HepG2 (cell line): ENCODE measurements around the gene SELENOS. TPM values are rescaled to one million over a fixed set of nuclear protein-coding genes. Genes with fewer than 3 reads are reported as not detected.

Experiments
- ATF3 ChIP-seq: sonication (generic); formaldehyde crosslinking; IDR thresholded peaks from 2 replicates; pipeline ENCODE4 v1.4.0; 2020; ENCODE audit warnings: missing genetic modification reagents
- BHLHE40 ChIP-seq: IDR thresholded peaks from 2 replicates; pipeline ENCODE4 v1.6.1; 2011; ENCODE audit warnings: low read length, improper control_type of control experiment
- CEBPB ChIP-seq: IDR thresholded peaks from 2 replicates; pipeline ENCODE4 v1.6.1; 2011; ENCODE audit warnings: low read depth, low read length, improper control_type of control experiment, borderline replicate concordance
- CENPX ChIP-seq: sonication (generic); formaldehyde crosslinking; IDR thresholded peaks from 2 replicates; pipeline ENCODE4 v1.9.0; 2021; ENCODE audit warnings: mild to moderate bottlenecking, missing genetic modification reagents, moderate library complexity
- ELF3 ChIP-seq: IDR thresholded peaks from 2 replicates; pipeline ENCODE4 v1.6.1; 2016; ENCODE audit warnings: missing genetic modification reagents, missing compliant biosample characterization
- ETV5 ChIP-seq: IDR thresholded peaks from 2 replicates; pipeline ENCODE4 v1.6.1; 2018; ENCODE audit warnings: missing biosample characterization, missing genetic modification reagents, inconsistent platforms, borderline replicate concordance
- FOXO1 ChIP-seq: sonication (generic); formaldehyde crosslinking; IDR thresholded peaks from 2 replicates; pipeline ENCODE4 v1.4.0; 2020; ENCODE audit warnings: missing genetic modification reagents
- MAFK ChIP-seq, 2 experiments: IDR thresholded peaks in 1 of 2; conservative IDR thresholded peaks in 1 of 2; 2 replicates each; pipeline ENCODE4 v1.6.1; 2011; ENCODE audit warnings: improper control_type of control experiment in 2 of 2, low read length in 2 of 2
- RARG ChIP-seq: sonication (generic); formaldehyde crosslinking; IDR thresholded peaks from 2 replicates; pipeline ENCODE4 v1.4.0; 2020; ENCODE audit warnings: low read depth, mild to moderate bottlenecking, missing genetic modification reagents
- SIN3B ChIP-seq: fragments of 150-350 bp; IDR thresholded peaks from 2 replicates; pipeline ENCODE4 v1.6.1; 2014; ENCODE audit warnings: low read length
- TEAD3 ChIP-seq: optimal IDR thresholded peaks from 2 replicates; pipeline ENCODE3; 2016; ENCODE audit warnings: borderline replicate concordance
- ZBTB7B ChIP-seq: sonication (generic); formaldehyde crosslinking; IDR thresholded peaks from 2 replicates; pipeline ENCODE4 v1.4.0; 2020; ENCODE audit warnings: missing genetic modification reagents
- ZHX1 ChIP-seq: sonication (generic); formaldehyde crosslinking; IDR thresholded peaks from 2 replicates; pipeline ENCODE4 v1.8.1; 2022; ENCODE audit warnings: low read depth, mild to moderate bottlenecking, missing genetic modification reagents
- ZNF101 ChIP-seq: sonication (generic); formaldehyde crosslinking; IDR thresholded peaks from 2 replicates; pipeline ENCODE4 v1.4.0; 2020; ENCODE audit warnings: mild to moderate bottlenecking, low read depth, missing genetic modification reagents, borderline replicate concordance
- ZNF282 ChIP-seq: fragments of 450-650 bp; IDR thresholded peaks from 2 replicates; pipeline ENCODE4 v1.6.1; 2018; ENCODE audit not compliant: partially characterized antibody
- ZNF577 ChIP-seq: sonication (generic); formaldehyde crosslinking; IDR thresholded peaks from 2 replicates; pipeline ENCODE4 v1.4.0; 2020; ENCODE audit warnings: mild to moderate bottlenecking, low read depth, missing genetic modification reagents, borderline replicate concordance
- polyA plus RNA-seq, 8 experiments: library from polyadenylated mRNA; depleted of rRNA in 3 of 8; stranded (reverse) in 7 of 8; unstranded in 1 of 8; fragments of >200 nt; fragmentation: Illumina TruSeq in 4 of 8; extraction: Trizol in 4 of 8; gene quantifications; 2 replicates each; pipeline versions ENCODE4 v1.2.1 to v1.2.3, GENCODE V29; 2011 to 2016; ENCODE audit warnings: low read depth in 4 of 8, missing spikeins in 1 of 8, mixed read lengths in 1 of 8; ENCODE audit not compliant: insufficient read depth in 1 of 8
- total RNA-seq, 5 experiments: library from RNA; depleted of rRNA; stranded (reverse); fragments of >200 nt; fragmentation: Illumina TruSeq; extraction: Trizol; gene quantifications; 2 replicates each; pipeline ENCODE4 v1.2.3, GENCODE V29; 2016; ENCODE audit warnings: low read depth in 1 of 5
- TF ChIP-seq, protein P1 (sequence below): sonication (generic); formaldehyde crosslinking; IDR thresholded peaks from 2 replicates; pipeline ENCODE4 v1.5.1; 2020; ENCODE audit warnings: mild to moderate bottlenecking, missing genetic modification reagents
- TF ChIP-seq, protein P2 (sequence below): sonication (generic); formaldehyde crosslinking; IDR thresholded peaks from 2 replicates; pipeline ENCODE4 v1.8.0; 2022; ENCODE audit warnings: mild to moderate bottlenecking, missing genetic modification reagents, moderate library complexity
- TF ChIP-seq, protein P3 (sequence below): sonication (generic); formaldehyde crosslinking; IDR thresholded peaks from 2 replicates; pipeline ENCODE4 v1.8.0; 2022; ENCODE audit warnings: mild to moderate bottlenecking, missing genetic modification reagents, moderate library complexity
- TF ChIP-seq, protein P4 (sequence below): sonication (generic); formaldehyde crosslinking; IDR thresholded peaks from 2 replicates; pipeline ENCODE4 v1.5.0; 2020; ENCODE audit warnings: missing genetic modification reagents, mild to moderate bottlenecking, borderline replicate concordance

SELENOS gene
- total and polyA plus RNA-seq, 2 of the 13 experiments (the other 11 are each of a cell fraction or from before 2014, with no cell fraction given), result 63.0 to 66.1 TPM

DNA sequence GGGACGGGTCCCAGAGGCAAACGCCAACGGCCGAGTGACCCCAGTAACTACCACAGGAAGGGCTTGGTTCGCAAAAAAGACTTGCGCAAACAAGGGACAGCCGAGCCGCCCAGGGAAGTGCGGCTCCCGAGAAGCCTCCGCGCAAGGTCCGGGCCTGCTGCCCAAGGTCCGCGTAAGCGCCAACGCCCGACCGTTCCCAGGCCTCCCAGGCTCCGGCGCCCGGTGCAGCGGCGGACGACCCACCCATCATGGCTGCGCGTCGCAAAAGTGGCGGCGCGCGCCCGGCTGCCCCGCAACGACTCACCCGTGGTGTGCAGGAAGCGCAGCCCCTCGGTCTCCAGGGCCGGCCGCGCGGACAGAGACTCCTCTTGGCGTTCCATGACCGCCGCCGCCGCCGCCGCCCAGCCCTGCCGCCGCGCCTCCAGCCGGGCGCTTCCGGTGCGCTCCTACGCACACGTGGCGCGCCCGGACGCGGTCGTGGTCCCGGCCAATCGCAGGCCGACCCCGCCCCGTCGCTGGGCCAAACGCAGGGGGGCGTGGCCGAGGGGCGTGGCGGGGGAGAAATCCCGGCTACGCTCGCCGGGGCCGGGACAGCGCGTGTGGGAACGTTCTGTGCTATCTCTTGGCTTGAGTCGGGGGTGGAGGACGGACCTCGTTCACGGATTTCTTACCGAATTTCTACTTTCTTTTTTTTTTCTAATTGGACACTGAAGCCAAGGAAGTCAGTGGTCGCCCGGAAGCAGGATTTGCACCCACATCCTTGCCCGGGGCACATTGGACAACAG lies at the start of gene SELENOS (continued):
- TF ChIP-seq ZHX1 (CRISPR knock-in tag) (no peak), ATF3 (CRISPR knock-in tag) (no peak), FOXO1 (no peak), RARG (CRISPR knock-in tag) (no peak), BHLHE40 (no peak), CENPX (CRISPR knock-in tag) (no peak), MAFK (conservative IDR thresholded peaks at IDR 0.05 in 1 of 2, IDR thresholded peaks at IDR 0.05 in 1 of 2; ENCODE audit: low read length in 2 of 2) (no peak), ZNF282 (no peak), ETV5 (CRISPR knock-in tag) (peak; percentile 59), CEBPB (peak; percentile 51; the same call in 1 of the 2 replicates), TEAD3 (CRISPR knock-in tag) (no peak), ZNF101 (CRISPR knock-in tag) (no peak), SIN3B (no peak), ZBTB7B (CRISPR knock-in tag) (peak; percentile 41; the same call in 1 of the 2 replicates), ZNF577 (no peak), ELF3 (CRISPR knock-in tag) (no peak)
- TF ChIP-seq, protein P1, sequence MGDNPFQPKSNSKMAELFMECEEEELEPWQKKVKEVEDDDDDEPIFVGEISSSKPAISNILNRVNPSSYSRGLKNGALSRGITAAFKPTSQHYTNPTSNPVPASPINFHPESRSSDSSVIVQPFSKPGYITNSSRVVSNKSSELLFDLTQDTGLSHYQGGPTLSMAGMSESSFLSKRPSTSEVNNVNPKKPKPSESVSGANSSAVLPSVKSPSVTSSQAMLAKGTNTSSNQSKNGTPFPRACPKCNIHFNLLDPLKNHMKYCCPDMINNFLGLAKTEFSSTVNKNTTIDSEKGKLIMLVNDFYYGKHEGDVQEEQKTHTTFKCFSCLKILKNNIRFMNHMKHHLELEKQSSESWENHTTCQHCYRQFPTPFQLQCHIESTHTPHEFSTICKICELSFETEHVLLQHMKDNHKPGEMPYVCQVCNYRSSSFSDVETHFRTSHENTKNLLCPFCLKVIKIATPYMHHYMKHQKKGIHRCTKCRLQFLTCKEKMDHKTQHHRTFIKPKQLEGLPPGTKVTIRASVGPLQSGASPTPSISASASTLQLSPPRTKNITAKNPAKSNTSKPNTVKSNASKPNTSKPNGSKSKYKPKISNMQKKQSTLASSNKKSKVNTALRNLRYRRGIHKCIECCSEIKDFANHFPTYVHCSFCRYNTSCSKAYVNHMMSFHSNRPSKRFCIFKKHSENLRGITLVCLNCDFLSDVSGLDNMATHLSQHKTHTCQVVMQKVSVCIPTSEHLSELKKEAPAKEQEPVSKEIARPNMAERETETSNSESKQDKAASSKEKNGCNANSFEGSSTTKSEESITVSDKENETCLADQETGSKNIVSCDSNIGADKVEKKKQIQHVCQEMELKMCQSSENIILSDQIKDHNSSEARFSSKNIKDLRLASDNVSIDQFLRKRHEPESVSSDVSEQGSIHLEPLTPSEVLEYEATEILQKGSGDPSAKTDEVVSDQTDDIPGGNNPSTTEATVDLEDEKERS (CRISPR knock-in tag), result no peak
- TF ChIP-seq, protein P2, sequence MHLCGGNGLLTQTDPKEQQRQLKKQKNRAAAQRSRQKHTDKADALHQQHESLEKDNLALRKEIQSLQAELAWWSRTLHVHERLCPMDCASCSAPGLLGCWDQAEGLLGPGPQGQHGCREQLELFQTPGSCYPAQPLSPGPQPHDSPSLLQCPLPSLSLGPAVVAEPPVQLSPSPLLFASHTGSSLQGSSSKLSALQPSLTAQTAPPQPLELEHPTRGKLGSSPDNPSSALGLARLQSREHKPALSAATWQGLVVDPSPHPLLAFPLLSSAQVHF (CRISPR knock-in tag), result no peak
- TF ChIP-seq, protein P3, sequence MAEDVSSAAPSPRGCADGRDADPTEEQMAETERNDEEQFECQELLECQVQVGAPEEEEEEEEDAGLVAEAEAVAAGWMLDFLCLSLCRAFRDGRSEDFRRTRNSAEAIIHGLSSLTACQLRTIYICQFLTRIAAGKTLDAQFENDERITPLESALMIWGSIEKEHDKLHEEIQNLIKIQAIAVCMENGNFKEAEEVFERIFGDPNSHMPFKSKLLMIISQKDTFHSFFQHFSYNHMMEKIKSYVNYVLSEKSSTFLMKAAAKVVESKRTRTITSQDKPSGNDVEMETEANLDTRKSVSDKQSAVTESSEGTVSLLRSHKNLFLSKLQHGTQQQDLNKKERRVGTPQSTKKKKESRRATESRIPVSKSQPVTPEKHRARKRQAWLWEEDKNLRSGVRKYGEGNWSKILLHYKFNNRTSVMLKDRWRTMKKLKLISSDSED, result 0 out of 2 replicates have a peak, but pooled peaks have one; percentile 53
- TF ChIP-seq, protein P4, sequence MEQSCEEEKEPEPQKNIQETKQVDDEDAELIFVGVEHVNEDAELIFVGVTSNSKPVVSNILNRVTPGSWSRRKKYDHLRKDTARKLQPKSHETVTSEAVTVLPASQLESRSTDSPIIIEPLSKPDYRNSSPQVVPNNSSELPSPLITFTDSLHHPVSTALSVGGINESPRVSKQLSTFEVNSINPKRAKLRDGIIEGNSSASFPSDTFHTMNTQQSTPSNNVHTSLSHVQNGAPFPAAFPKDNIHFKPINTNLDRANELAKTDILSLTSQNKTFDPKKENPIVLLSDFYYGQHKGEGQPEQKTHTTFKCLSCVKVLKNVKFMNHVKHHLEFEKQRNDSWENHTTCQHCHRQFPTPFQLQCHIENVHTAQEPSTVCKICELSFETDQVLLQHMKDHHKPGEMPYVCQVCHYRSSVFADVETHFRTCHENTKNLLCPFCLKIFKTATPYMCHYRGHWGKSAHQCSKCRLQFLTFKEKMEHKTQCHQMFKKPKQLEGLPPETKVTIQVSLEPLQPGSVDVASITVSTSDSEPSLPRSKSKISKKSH (CRISPR knock-in tag), result no peak
